AG04450 (cell line): ENCODE results near the gene TBCEL. TPM values are rescaled to one million over a fixed set of nuclear protein-coding genes. Genes with fewer than 3 reads are reported as not detected.

Experiments
- CTCF ChIA-PET: fragments of 300-600, 350-600 bp; formaldehyde crosslinking; extraction: SDS; loops from one replicate; lab custom pipeline; 2022; ENCODE audit warnings: antibody characterized with exemption, inconsistent platforms; lab: Charles Lee
- POLR2A ChIA-PET: fragments of 350-600 bp; formaldehyde crosslinking; extraction: SDS; loops from one replicate; lab custom pipeline; 2021; ENCODE audit warnings: antibody characterized with exemption, inconsistent platforms; lab: Yijun Ruan, JAX
- DNase-seq: peaks from one replicate; pipeline ENCODE4 v3.0.0-alpha.2; 2011; ENCODE audit warnings: low read depth, low spot score
- H3K27ac ChIP-seq: one replicate; pipeline ENCODE4 v1.5.1; 2012; ENCODE audit warnings: low read depth, low read length, control low read depth
- H3K27me3 ChIP-seq: one replicate; pipeline ENCODE4 v1.6.0; 2012; ENCODE audit warnings: low read length; ENCODE audit not compliant: control insufficient read depth, insufficient read depth
- H3K4me3 ChIP-seq: 2 replicates; pipeline ENCODE4 v1.5.1; 2011; ENCODE audit warnings: mild to moderate bottlenecking, low read depth, low read length, control low read depth
- H3K9me3 ChIP-seq: 2 replicates; pipeline ENCODE4 v1.5.1; 2012; ENCODE audit warnings: low read length; ENCODE audit not compliant: control insufficient read depth, insufficient read depth
- polyA plus RNA-seq: library from polyadenylated mRNA; depleted of rRNA; stranded (reverse); fragments of >200 nt; gene quantifications from 2 replicates; pipeline ENCODE4 v1.2.3, GENCODE V29; 2011
- TF ChIP-seq, protein P1 (sequence below): IDR thresholded peaks from 2 replicates; pipeline ENCODE4 v1.5.1; 2011; ENCODE audit warnings: low read depth, low read length, control low read depth, inconsistent platforms

The TBCEL gene
- polyA plus RNA-seq, 1 experiment = 19.3 TPM

- H3K9me3 ChIP-seq = no peaks in the 10 kb centered on the region
- ChIA-PET CTCF (no interaction called here), POLR2A (no interaction called here)
- TF ChIP-seq, protein P1, sequence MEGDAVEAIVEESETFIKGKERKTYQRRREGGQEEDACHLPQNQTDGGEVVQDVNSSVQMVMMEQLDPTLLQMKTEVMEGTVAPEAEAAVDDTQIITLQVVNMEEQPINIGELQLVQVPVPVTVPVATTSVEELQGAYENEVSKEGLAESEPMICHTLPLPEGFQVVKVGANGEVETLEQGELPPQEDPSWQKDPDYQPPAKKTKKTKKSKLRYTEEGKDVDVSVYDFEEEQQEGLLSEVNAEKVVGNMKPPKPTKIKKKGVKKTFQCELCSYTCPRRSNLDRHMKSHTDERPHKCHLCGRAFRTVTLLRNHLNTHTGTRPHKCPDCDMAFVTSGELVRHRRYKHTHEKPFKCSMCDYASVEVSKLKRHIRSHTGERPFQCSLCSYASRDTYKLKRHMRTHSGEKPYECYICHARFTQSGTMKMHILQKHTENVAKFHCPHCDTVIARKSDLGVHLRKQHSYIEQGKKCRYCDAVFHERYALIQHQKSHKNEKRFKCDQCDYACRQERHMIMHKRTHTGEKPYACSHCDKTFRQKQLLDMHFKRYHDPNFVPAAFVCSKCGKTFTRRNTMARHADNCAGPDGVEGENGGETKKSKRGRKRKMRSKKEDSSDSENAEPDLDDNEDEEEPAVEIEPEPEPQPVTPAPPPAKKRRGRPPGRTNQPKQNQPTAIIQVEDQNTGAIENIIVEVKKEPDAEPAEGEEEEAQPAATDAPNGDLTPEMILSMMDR = no peak
- no peak overlapping the region for H3K27ac ChIP-seq
- no peak overlapping the region for H3K4me3 ChIP-seq
- DNase-seq = no peak
- H3K27me3 ChIP-seq = no peaks in the 10 kb centered on the region
Observed at GRCh38 chr11:121032546-121032945, 8.6 kb downstream of the TBCEL start.

GRCh38 chr11:121033635-121034034, 9.7 kb downstream of the TBCEL start:
- POLR2A ChIA-PET = interaction anchor here (1.0 kb wide), 1 partner anchor 10 kb away, joined by 3 read pairs; the partner anchor contains the start of gene TBCEL
- no peaks in the 10 kb centered on the region for H3K27me3 ChIP-seq

DNA sequence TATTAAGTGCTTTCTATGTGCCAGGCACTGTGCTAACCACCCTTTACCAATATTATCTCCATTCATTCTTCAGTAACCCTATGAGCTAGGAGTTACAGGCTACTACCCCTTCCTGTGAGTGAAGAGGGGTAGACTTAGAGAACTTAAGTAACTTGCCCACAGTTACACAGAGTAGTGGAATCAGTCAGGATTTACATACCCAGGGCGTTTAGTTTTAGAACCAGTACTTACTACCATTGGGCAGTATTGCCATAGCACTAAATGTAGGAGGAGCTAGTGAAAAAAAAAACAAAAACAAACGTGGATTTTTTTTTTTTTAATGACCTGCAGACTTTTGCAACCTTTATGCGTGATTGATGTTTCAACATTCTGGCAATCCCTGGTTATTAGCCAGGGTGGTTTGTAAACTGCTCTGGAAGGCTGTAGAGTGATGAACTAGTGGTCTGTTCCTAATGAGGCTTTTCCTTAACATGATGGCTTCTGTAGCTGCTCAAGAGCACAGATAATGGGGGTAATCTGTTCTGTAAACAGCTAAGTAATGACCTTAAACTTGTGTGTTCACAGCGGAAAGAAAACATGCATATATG, 11.4 kb downstream of the TBCEL start:
- CTCF ChIA-PET = interaction anchor here (0.8 to 1.3 kb wide), 3 partner anchors 29 to 160 kb away, joined by 3 to 7 read pairs (median 4); no protein-coding TSS in a partner anchor
- no peak for DNase-seq

More at GRCh38 chr11:121033635-121034034, 9.7 kb downstream of the TBCEL start:
- Histone ChIP-seq H3K9me3 (no peaks in the 10 kb centered on the region), H3K4me3 (no peak overlapping the region), H3K27ac (no peak overlapping the region)
- TF ChIP-seq, protein P1 = no peak
- CTCF ChIA-PET = no interaction called here
- DNase-seq = no peak

DNA sequence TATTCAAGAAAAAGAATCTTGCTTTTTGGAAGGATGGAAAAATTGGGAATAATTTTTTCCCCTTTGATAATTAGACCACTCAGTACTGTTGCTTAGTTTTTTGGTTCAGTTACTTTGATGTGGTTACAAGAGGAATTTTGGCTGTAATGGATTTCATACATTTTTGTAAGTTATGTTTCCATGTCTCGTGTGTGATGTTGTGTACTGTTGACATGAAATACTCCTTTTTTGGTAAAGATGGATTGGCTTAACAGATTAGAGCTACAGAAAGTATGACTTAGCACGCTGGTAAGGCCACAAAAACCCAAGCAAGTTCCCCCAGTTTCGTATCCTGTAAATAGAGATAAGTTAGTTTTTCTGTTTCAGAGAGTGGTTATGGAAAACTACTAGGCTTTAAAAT, 11.9 kb downstream of the TBCEL start:
- no peak for DNase-seq
- Histone ChIP-seq H3K9me3 (no peaks in the 10 kb centered on the region), H3K27ac (no peak overlapping the region), H3K4me3 (no peak overlapping the region), H3K27me3 (no peaks in the 10 kb centered on the region)
- POLR2A ChIA-PET = interaction anchor here (1.1 kb wide), 1 partner anchor 11 kb away, joined by 3 read pairs; no protein-coding TSS in a partner anchor
- TF ChIP-seq, protein P1 = no peak
- CTCF ChIA-PET = interaction anchor here (0.8 to 1.3 kb wide), 2 partner anchors 28 to 159 kb away, joined by 3 to 4 read pairs; no protein-coding TSS in a partner anchor

More for the DNA sequence above, 11.4 kb downstream of the TBCEL start:
- Histone ChIP-seq H3K27ac (no peak overlapping the region), H3K4me3 (no peak overlapping the region), H3K27me3 (no peaks in the 10 kb centered on the region), H3K9me3 (no peaks in the 10 kb centered on the region)
- POLR2A ChIA-PET = interaction anchor here (1.1 kb wide), 1 partner anchor 11 kb away, joined by 3 read pairs; no protein-coding TSS in a partner anchor
- TF ChIP-seq, protein P1 = no peak

DNA sequence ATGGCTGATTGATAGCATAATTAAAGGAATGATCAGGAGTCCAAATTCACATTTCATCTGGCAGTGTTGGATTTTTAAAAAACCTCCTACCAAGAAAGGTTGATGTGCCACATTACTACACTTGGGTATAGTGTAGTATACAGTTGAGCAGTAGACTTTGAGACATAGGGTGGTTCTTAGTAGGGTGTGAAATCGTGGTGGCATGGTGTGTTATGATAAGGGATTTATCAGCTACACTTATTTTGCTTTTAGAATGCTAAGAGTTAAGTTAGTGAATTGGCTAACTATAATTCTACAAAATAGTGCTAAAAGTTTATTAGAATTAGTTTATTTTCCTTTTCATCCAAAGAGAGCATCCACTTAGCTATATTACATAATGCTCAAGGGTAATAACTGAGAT, 13.1 kb downstream of the TBCEL start:
- TF ChIP-seq, protein P1 = no peak
- H3K4me3 ChIP-seq = no peak overlapping the region
- no peaks in the 10 kb centered on the region for H3K9me3 ChIP-seq
- H3K27me3 ChIP-seq = no peaks in the 10 kb centered on the region
- DNase-seq = no peak
- ChIA-PET POLR2A (no interaction called here), CTCF (interaction anchor here (0.7 kb wide), 1 partner anchor 15 kb away, joined by 3 read pairs; no protein-coding TSS in a partner anchor)
- H3K27ac ChIP-seq = no peak overlapping the region
